Type B pancreatic cell (in vitro differentiated cells): ENCODE measurements around the gene BCL6B. TPM values are rescaled to one million over a fixed set of nuclear protein-coding genes. Genes with fewer than 3 reads are reported as not detected.

Source experiments
- DNase-seq: peaks from one replicate; pipeline ENCODE4 v3.0.0; 2021; ENCODE audit warnings: mixed read lengths; ENCODE audit not compliant: unreplicated experiment; ENCODE audit errors: extremely low spot score
- H3K27ac Mint-ChIP-seq: 2 replicates; pipeline ENCODE4 v1.8.0; 2021; ENCODE audit warnings: mild to moderate bottlenecking, mixed read lengths
- H3K27me3 Mint-ChIP-seq: 2 replicates; pipeline ENCODE4 v1.8.0; 2021; ENCODE audit warnings: mixed read lengths
- H3K36me3 Mint-ChIP-seq: 2 replicates; pipeline ENCODE4 v1.8.0; 2021; ENCODE audit warnings: mixed read lengths
- H3K4me1 Mint-ChIP-seq: one replicate; pipeline ENCODE4 v1.8.0; 2021; ENCODE audit warnings: mixed read lengths; ENCODE audit not compliant: unreplicated experiment
- H3K4me3 Mint-ChIP-seq: 2 replicates; pipeline ENCODE4 v1.8.0; 2021; ENCODE audit warnings: mild to moderate bottlenecking, mixed read lengths
- H3K9me3 Mint-ChIP-seq: 2 replicates; pipeline ENCODE4 v1.8.0; 2021; ENCODE audit warnings: mixed read lengths
- total RNA-seq: library from RNA; stranded (reverse); gene quantifications from 2 replicates; pipeline ENCODE4 v1.2.1, GENCODE V29; 2021; ENCODE audit warnings: low replicate concordance
- TF ChIP-seq, protein P1 (sequence below): fragments of 200-600 bp; sonication (generic); conservative IDR thresholded peaks from 2 replicates; pipeline ENCODE4 v1.5.0; 2021; ENCODE audit warnings: antibody characterized with exemption, mild to moderate bottlenecking

Gene BCL6B
- total RNA-seq, 1 donor from 2014 or later = not detected

DNA sequence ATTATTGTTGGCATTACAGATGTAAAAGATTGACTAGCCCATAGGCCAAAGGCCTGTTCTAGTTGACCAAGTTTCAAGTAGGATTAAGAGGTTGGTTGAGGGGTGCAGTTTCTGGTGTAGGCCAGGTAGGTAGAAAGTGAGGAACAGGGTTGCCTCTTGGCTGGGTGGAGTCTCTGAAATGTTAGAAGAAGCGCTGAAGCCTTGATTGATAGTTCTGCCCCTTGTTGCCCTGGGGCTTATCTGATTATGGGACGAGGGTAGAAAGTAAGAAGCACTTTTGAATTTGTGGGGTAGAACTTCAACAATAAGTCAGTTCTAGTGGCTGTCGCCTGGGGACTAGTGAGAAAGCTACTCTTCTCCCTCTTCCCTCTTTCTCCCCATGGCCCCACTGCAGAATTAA is 6.2 kb downstream of the BCL6B start:
- peaks cover 31% of the 10 kb centered on the region for H3K27me3 Mint-ChIP-seq
- no peak overlapping the region for H3K4me3 Mint-ChIP-seq
- no peaks in the 10 kb centered on the region for H3K4me1 Mint-ChIP-seq
- no peaks in the 10 kb centered on the region for H3K9me3 Mint-ChIP-seq
- DNase-seq = no peak
- H3K27ac Mint-ChIP-seq = no peak overlapping the region
- H3K36me3 Mint-ChIP-seq = no peaks in the 10 kb centered on the region
- TF ChIP-seq, protein P1, sequence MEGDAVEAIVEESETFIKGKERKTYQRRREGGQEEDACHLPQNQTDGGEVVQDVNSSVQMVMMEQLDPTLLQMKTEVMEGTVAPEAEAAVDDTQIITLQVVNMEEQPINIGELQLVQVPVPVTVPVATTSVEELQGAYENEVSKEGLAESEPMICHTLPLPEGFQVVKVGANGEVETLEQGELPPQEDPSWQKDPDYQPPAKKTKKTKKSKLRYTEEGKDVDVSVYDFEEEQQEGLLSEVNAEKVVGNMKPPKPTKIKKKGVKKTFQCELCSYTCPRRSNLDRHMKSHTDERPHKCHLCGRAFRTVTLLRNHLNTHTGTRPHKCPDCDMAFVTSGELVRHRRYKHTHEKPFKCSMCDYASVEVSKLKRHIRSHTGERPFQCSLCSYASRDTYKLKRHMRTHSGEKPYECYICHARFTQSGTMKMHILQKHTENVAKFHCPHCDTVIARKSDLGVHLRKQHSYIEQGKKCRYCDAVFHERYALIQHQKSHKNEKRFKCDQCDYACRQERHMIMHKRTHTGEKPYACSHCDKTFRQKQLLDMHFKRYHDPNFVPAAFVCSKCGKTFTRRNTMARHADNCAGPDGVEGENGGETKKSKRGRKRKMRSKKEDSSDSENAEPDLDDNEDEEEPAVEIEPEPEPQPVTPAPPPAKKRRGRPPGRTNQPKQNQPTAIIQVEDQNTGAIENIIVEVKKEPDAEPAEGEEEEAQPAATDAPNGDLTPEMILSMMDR = no peak

DNA sequence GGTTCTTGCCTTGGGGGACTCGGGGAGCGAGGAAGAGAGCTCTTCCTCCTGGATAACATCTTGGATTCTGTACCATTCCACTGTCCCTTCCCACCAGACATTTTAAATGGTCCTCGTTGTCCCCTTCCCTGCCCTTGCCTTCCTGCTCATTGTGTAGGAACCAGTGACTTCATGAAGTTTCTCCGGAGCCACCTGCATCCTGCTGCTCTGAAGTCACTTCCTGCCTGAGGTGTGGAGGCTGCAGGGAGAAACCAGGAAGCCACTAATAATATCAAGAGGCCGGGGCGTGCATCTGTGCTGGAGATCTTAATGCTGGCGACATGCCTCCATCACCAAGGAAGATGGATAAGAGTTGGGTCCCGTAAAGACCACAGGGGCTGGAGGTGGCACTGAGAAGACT is 6.8 kb downstream of the BCL6B start:
- DNase-seq = no peak
- peaks cover 26% of the 10 kb centered on the region for H3K27me3 Mint-ChIP-seq

DNA sequence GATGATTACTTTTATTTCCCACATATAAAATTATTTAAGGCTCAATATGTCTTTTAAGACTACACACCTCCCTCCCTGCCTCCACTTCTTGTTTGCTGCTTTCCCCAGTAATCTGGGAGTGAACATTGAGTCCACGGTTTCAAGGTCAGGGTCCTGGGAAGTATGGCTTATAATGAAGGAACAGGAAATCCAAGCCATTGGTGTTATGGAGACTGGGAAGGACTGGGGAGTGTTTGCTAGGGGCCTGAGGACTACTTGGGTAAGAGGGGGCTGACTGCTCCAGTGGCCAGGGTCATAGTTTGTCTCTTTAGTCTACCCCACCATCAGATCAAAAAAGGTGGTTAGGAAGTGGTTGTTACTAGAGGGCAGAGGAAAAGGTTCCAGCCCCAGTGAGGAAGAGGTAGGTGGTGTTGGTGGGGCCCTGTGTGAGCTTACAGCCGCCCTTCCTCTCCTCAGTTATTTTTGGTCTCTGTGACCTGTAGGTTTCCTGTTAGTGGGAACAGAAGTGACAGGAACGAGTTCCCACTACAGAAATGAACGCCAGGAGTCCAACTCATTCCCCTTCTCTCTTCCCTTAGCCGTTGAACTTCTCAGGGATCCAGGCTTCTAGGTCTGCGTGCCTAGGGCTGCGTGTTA is 12.2 kb downstream of the BCL6B start:
- H3K4me3 Mint-ChIP-seq = peak overlapping the region; percentile 96
- TF ChIP-seq, protein P1 = no peak
- H3K9me3 Mint-ChIP-seq = no peaks in the 10 kb centered on the region
- H3K36me3 Mint-ChIP-seq = no peaks in the 10 kb centered on the region
- no peak for DNase-seq
- H3K27me3 Mint-ChIP-seq = peaks cover 3% of the 10 kb centered on the region
- H3K4me1 Mint-ChIP-seq = peaks cover 19% of the 10 kb centered on the region
- H3K27ac Mint-ChIP-seq = peak overlapping the region; percentile 91

More for the DNA sequence above, 6.8 kb downstream of the BCL6B start:
- TF ChIP-seq, protein P1 = no peak
- Mint-ChIP-seq H3K9me3 (no peaks in the 10 kb centered on the region), H3K4me3 (no peak overlapping the region), H3K27ac (no peak overlapping the region), H3K4me1 (no peaks in the 10 kb centered on the region), H3K36me3 (no peaks in the 10 kb centered on the region)

DNA sequence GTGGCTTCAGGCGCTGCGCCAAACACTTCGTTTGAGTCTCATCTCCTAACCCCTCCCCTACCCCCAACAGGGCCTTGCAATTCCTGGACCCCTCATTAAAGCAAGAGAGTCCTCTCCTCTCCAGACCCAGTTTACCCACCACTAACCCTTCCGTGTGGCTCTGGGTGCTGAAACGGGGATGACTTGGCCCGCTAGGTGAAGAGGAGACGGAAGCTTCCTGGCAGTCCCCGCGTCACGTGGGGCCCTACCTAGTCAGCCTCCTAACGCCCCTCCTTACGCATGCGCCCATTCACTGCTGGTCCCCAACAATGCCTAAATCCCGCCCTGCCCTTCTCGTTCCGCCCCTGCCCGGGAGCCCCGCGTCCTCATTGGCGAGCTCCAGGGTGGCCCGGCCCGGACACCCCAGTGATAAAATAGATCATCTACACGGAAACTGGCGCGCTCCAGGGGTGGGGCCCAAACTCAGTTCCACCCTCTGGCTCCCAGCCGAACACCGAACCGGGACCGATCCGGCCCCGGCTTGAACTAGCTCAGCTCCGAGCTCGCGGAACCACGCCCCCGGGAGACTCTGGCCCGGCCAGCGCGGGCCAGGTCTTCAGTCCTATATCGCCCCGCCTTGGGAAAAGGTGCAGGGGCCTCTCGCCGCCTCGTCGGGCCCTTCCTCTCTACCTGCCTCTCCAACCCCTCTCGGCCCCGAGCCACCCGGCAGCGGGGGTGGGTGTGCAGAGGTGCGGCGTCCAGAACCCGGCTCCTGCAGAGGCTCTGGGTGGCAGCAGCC is 12.9 kb downstream of the BCL6B start, which contains the start of gene SLC16A13:
TSS of gene SLC16A13 (plus strand) at position 425 of the 778 bp plus-strand sequence. CDS start 368 bp downstream, outside the sequence.
- H3K27me3 Mint-ChIP-seq = peaks cover 3% of the 10 kb centered on the region
- TF ChIP-seq, protein P1 = no peak
- DNase-seq = peak; percentile 92
- H3K27ac Mint-ChIP-seq = peak within 1 kb of the TSS; percentile 91
- peaks cover 19% of the 10 kb centered on the region for H3K4me1 Mint-ChIP-seq
- H3K9me3 Mint-ChIP-seq = no peaks in the 10 kb centered on the region
- no peaks in the 10 kb centered on the region for H3K36me3 Mint-ChIP-seq
- peak within 1 kb of the TSS; percentile 96 for H3K4me3 Mint-ChIP-seq

DNA sequence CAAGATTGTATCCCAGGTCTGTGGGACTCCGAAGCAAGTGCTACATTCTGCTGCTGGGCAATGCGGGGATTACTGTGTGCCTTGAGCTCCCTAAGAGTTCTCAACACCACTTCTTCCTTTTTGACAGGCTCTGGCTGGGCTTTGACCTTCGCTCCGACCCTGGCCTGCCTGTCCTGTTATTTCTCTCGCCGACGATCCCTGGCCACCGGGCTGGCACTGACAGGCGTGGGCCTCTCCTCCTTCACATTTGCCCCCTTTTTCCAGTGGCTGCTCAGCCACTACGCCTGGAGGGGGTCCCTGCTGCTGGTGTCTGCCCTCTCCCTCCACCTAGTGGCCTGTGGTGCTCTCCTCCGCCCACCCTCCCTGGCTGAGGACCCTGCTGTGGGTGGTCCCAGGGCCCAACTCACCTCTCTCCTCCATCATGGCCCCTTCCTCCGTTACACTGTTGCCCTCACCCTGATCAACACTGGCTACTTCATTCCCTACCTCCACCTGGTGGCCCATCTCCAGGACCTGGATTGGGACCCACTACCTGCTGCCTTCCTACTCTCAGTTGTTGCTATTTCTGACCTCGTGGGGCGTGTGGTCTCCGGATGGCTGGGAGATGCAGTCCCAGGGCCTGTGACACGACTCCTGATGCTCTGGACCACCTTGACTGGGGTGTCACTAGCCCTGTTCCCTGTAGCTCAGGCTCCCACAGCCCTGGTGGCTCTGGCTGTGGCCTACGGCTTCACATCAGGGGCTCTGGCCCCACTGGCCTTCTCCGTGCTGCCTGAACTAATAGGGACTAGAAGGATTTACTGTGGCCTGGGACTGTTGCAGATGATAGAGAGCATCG is 15.4 kb downstream of the BCL6B start:
- no peak for DNase-seq
- Mint-ChIP-seq H3K4me3 (peak overlapping the region; percentile 80), H3K27ac (peak overlapping the region; percentile 50), H3K9me3 (no peaks in the 10 kb centered on the region), H3K27me3 (peaks cover 23% of the 10 kb centered on the region), H3K4me1 (peaks cover 19% of the 10 kb centered on the region), H3K36me3 (no peaks in the 10 kb centered on the region)
- TF ChIP-seq, protein P1 = no peak
